GM12874 (cell line): ENCODE measurements around the gene SLC25A19.

ENCODE experiments used
- TF ChIP-seq, protein P1 (sequence below): IDR thresholded peaks from 2 replicates; pipeline ENCODE4 v1.5.1; 2011; ENCODE audit warnings: low read depth, mild to moderate bottlenecking, control low read depth, low read length, moderate library complexity; ENCODE audit not compliant: insufficient read depth

SLC25A19 gene

DNA sequence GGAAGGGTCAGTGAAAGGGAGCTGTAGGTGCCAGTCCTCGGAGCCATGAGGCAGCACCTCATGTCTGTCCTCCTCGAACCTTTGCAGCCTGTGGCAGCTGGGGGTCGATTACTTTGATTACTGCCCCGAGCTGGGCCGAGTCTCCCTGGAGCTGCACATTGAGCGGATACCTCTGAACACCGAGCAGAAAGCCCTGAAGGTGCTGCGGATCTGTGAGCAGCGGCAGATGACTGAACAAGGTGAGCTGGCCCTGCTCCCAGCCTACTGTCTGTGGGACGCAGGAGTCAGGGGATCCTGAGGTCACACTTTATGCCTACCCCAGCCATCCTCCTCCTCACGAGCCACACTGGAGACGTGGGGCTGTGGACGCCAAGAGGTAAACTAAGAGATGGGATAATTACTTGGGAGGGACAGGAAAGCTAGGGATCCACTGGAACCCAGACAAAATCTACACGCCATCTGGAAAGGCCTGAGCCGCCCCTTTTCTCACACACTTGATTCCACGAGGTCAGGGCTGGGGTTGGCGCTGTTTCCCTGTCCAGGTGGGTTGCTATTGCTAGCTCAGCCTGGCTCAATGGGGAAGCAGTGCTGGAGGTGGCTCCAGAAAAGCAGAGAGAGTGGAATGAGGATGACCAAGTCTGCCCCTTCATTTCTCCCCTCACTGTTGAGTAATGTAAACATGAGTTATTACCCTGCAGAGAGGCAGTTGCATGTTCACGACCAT is 57.3 kb downstream of the SLC25A19 start:
- TF ChIP-seq, protein P1, sequence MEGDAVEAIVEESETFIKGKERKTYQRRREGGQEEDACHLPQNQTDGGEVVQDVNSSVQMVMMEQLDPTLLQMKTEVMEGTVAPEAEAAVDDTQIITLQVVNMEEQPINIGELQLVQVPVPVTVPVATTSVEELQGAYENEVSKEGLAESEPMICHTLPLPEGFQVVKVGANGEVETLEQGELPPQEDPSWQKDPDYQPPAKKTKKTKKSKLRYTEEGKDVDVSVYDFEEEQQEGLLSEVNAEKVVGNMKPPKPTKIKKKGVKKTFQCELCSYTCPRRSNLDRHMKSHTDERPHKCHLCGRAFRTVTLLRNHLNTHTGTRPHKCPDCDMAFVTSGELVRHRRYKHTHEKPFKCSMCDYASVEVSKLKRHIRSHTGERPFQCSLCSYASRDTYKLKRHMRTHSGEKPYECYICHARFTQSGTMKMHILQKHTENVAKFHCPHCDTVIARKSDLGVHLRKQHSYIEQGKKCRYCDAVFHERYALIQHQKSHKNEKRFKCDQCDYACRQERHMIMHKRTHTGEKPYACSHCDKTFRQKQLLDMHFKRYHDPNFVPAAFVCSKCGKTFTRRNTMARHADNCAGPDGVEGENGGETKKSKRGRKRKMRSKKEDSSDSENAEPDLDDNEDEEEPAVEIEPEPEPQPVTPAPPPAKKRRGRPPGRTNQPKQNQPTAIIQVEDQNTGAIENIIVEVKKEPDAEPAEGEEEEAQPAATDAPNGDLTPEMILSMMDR: no peak

DNA sequence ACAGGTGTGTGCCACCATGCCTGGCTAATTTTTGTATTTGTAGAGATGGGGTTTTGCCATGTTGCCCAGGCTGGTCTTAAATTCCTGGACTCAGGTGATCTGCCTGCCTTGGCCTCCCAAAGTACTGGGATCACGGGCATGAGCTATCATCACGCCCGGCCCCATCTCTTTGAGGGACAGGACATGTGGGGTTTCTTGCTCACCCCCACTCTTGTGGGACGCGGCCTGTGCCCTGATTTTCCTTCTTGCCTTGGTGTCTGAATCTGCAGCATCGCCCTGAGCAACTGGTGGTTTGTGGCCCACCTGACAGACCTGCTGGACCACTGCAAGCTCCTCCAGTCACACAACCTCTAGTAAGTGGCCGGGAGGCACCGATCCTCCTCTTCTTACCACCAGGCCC is 58.2 kb downstream of the SLC25A19 start:
- TF ChIP-seq, protein P1: no peak

DNA sequence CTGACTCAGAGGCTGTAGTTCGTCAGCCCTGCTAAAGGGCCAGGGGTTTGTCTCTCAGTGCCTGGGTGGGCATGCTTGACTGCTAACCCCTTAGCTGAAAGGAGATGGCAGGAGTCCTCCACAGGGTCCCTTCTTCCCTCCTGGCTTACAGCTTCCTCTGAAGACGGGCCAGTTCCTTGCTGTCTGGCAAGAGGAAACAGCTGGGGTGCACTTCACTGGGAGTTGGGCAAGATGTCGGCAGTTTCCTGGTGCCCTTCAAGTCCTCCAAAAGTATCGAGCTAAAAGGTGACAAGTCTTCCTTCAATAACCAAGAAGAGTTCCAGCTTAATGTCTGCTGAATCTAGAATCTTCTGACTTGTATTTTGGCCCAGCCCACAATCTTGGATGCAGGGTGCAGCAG is 60.4 kb downstream of the SLC25A19 start:
- TF ChIP-seq, protein P1: no peak

DNA sequence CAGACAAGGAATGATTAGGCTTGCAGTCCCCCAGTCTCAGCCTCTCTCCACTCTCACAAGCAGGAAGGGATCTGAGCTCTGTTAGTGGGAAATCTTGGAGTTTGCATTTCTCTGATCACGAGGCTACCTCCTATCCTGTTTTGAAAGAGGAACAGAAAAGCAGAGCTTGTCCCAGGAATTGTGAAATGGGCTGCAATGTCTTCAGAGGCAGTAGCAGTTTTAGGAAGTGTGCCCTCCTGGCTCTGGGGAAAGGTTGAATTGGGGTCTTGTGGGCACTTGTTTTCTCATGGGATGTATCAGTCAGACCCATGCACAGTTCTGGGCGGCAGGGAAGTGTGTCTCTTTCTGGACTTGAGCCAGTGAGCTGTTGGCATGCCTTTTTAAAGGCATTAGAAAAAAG is 60.9 kb downstream of the SLC25A19 start:
- TF ChIP-seq, protein P1: no peak

DNA sequence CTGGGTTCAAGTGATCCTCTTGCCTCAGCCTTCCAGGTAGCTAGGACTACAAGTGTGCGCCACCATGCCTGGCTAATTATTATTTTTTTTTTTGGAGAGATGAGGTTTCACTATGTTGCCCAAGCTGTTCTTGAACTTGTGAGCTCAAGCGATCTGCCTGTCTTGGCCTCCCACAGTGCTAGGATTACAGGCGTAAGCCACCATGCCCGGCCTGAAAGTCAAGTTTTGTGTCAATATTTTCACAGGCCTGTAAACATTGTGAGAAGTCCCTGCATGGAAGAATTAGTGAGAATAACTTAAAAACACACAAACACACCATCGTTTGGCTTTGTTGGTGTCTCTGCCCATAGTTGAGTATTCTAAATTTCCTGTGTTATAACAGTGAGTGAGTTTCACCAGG is 61.5 kb downstream of the SLC25A19 start:
- TF ChIP-seq, protein P1: no peak

DNA sequence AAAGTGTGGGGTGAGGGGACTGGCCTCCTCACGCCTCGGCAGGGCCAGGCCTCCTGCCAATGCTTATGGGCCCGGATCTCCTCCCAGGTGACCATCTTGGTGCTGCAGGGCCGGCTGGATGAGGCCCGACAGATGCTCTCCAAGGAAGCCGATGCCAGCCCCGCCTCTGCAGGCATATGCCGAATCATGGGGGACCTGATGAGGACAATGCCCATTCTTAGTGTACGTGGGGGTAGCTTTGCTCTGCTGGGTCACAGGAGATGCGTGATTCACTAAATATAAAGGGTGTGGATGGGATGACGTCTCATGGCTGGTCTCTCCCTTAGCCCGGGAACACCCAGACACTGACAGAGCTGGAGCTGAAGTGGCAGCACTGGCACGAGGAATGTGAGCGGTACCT is 64.2 kb downstream of the SLC25A19 start:
- TF ChIP-seq, protein P1: no peak
